Activated T-cell treated with anti-CD3 and anti-CD28 coated beads, Interleukin-2, amount 50 U/mL, for 4 hours (primary cell): Measurements from ENCODE around the gene KLHL29. TPM values are rescaled to one million over a fixed set of nuclear protein-coding genes. Genes with fewer than 3 reads are reported as not detected.

Experiments
- ATAC-seq, 2 donors: fragments of 200-7000 bp; cut with Tn5 transposase; one replicate each; pipeline ENCODE4 v1.10.0; 2021
- DNase-seq: peaks from one replicate; pipeline ENCODE4 v3.0.0-alpha.2; 2020
- H3K27me3 Mint-ChIP-seq: one replicate; pipeline ENCODE4 v1.8.0; 2021; ENCODE audit warnings: low read depth, mixed read lengths
- H3K36me3 Mint-ChIP-seq: one replicate; pipeline ENCODE4 v1.8.0; 2022; ENCODE audit warnings: mixed read lengths; ENCODE audit not compliant: insufficient read depth
- H3K4me1 Mint-ChIP-seq: one replicate; pipeline ENCODE4 v1.8.0; 2021; ENCODE audit warnings: low read depth, mixed read lengths
- H3K4me3 Mint-ChIP-seq: one replicate; pipeline ENCODE4 v1.8.0; 2021; ENCODE audit warnings: mild to moderate bottlenecking, moderate library complexity, mixed read lengths
- H3K9me3 Mint-ChIP-seq: one replicate; pipeline ENCODE4 v1.8.0; 2021; ENCODE audit warnings: mixed read lengths
- total RNA-seq, 3 donors: library from RNA; stranded (reverse); gene quantifications; one replicate each; pipeline ENCODE4 v1.2.1, GENCODE V29; 2021

The KLHL29 gene
- total RNA-seq, 3 donors from 2014 or later, result 0.82 to 1.5 (median 1.1) TPM

- Mint-ChIP-seq H3K36me3 (no peaks in the 10 kb centered on the region), H3K4me1 (peaks cover 20% of the 10 kb centered on the region), H3K4me3 (no peak overlapping the region), H3K9me3 (no peaks in the 10 kb centered on the region), H3K27me3 (peaks cover 6% of the 10 kb centered on the region)
- DNase-seq (no peak), ATAC-seq (no peak)
Observed at GRCh38 chr2:23496456-23496855, 111.5 kb downstream of the KLHL29 start.

- peaks cover 20% of the 10 kb centered on the region for H3K4me1 Mint-ChIP-seq
- no peak for DNase-seq
- no peak overlapping the region for H3K4me3 Mint-ChIP-seq
- peak; percentile 50 to 76 for ATAC-seq
- no peaks in the 10 kb centered on the region for H3K36me3 Mint-ChIP-seq
- H3K9me3 Mint-ChIP-seq, result no peaks in the 10 kb centered on the region
- peaks cover under 1% of the 10 kb centered on the region for H3K27me3 Mint-ChIP-seq
Observed at GRCh38 chr2:23497063-23497462, 112.1 kb downstream of the KLHL29 start.

GRCh38 chr2:23497536-23497935 lies 112.6 kb downstream of the KLHL29 start:
- Mint-ChIP-seq H3K4me3 (no peak overlapping the region), H3K27me3 (no peaks in the 10 kb centered on the region), H3K4me1 (peaks cover 20% of the 10 kb centered on the region), H3K36me3 (no peaks in the 10 kb centered on the region), H3K9me3 (no peaks in the 10 kb centered on the region)
- no peak for ATAC-seq
- no peak for DNase-seq

GRCh38 chr2:23498943-23499342 lies 114.0 kb downstream of the KLHL29 start:
- Mint-ChIP-seq H3K27me3 (no peaks in the 10 kb centered on the region), H3K36me3 (no peaks in the 10 kb centered on the region), H3K4me3 (no peak overlapping the region), H3K4me1 (peaks cover 20% of the 10 kb centered on the region), H3K9me3 (no peaks in the 10 kb centered on the region)
- no peak for ATAC-seq
- DNase-seq, result no peak

- ATAC-seq (no peak), DNase-seq (no peak)
- H3K27me3 Mint-ChIP-seq, result no peaks in the 10 kb centered on the region
- no peaks in the 10 kb centered on the region for H3K9me3 Mint-ChIP-seq
- H3K4me3 Mint-ChIP-seq, result no peak overlapping the region
- peaks cover 20% of the 10 kb centered on the region for H3K4me1 Mint-ChIP-seq
- no peaks in the 10 kb centered on the region for H3K36me3 Mint-ChIP-seq
Observed at GRCh38 chr2:23499439-23499838, 114.5 kb downstream of the KLHL29 start.

GRCh38 chr2:23500836-23501235 lies 115.9 kb downstream of the KLHL29 start:
- no peaks in the 10 kb centered on the region for H3K9me3 Mint-ChIP-seq
- ATAC-seq (no peak), DNase-seq (no peak)
- no peaks in the 10 kb centered on the region for H3K36me3 Mint-ChIP-seq
- H3K4me1 Mint-ChIP-seq, result peaks cover 18% of the 10 kb centered on the region
- no peak overlapping the region for H3K4me3 Mint-ChIP-seq
- no peaks in the 10 kb centered on the region for H3K27me3 Mint-ChIP-seq

- Mint-ChIP-seq H3K36me3 (no peaks in the 10 kb centered on the region), H3K27me3 (no peaks in the 10 kb centered on the region), H3K4me1 (peaks cover 5% of the 10 kb centered on the region), H3K4me3 (no peak overlapping the region), H3K9me3 (no peaks in the 10 kb centered on the region)
- no peak for DNase-seq
- ATAC-seq, result no peak
Observed at GRCh38 chr2:23502096-23502495, 117.1 kb downstream of the KLHL29 start.

- Mint-ChIP-seq H3K4me1 (peaks cover 2% of the 10 kb centered on the region), H3K36me3 (no peaks in the 10 kb centered on the region), H3K4me3 (no peak overlapping the region), H3K27me3 (no peaks in the 10 kb centered on the region), H3K9me3 (no peaks in the 10 kb centered on the region)
- DNase-seq, result no peak
- no peak for ATAC-seq
Observed at GRCh38 chr2:23503097-23503496, 118.1 kb downstream of the KLHL29 start.

- no peak for ATAC-seq
- H3K9me3 Mint-ChIP-seq, result no peaks in the 10 kb centered on the region
- H3K36me3 Mint-ChIP-seq, result no peaks in the 10 kb centered on the region
Observed at GRCh38 chr2:23503682-23504081, 118.7 kb downstream of the KLHL29 start.

GRCh38 chr2:23504591-23504990 lies 119.6 kb downstream of the KLHL29 start:
- H3K9me3 Mint-ChIP-seq, result no peaks in the 10 kb centered on the region

More at GRCh38 chr2:23503682-23504081, 118.7 kb downstream of the KLHL29 start:
- no peak for DNase-seq
- no peaks in the 10 kb centered on the region for H3K27me3 Mint-ChIP-seq
- H3K4me1 Mint-ChIP-seq, result peaks cover 2% of the 10 kb centered on the region
- no peak overlapping the region for H3K4me3 Mint-ChIP-seq

GRCh38 chr2:23505218-23505983 lies 120.4 kb downstream of the KLHL29 start:
- H3K27me3 Mint-ChIP-seq, result no peaks in the 10 kb centered on the region
- H3K36me3 Mint-ChIP-seq, result no peaks in the 10 kb centered on the region
- no peak for ATAC-seq
- no peaks in the 10 kb centered on the region for H3K4me1 Mint-ChIP-seq
- DNase-seq, result no peak
- no peak overlapping the region for H3K4me3 Mint-ChIP-seq
- H3K9me3 Mint-ChIP-seq, result no peaks in the 10 kb centered on the region

More at GRCh38 chr2:23504591-23504990, 119.6 kb downstream of the KLHL29 start:
- Mint-ChIP-seq H3K4me1 (peaks cover 2% of the 10 kb centered on the region), H3K27me3 (no peaks in the 10 kb centered on the region), H3K4me3 (no peak overlapping the region), H3K36me3 (no peaks in the 10 kb centered on the region)
- ATAC-seq (no peak), DNase-seq (no peak)

- Mint-ChIP-seq H3K4me3 (no peak overlapping the region), H3K9me3 (no peaks in the 10 kb centered on the region), H3K4me1 (no peaks in the 10 kb centered on the region), H3K27me3 (no peaks in the 10 kb centered on the region), H3K36me3 (no peaks in the 10 kb centered on the region)
- DNase-seq (no peak), ATAC-seq (no peak)
Observed at GRCh38 chr2:23505984-23506380, 121.0 kb downstream of the KLHL29 start.

- no peak for ATAC-seq
- no peaks in the 10 kb centered on the region for H3K36me3 Mint-ChIP-seq
- DNase-seq, result no peak
- no peak overlapping the region for H3K4me3 Mint-ChIP-seq
- H3K27me3 Mint-ChIP-seq, result no peaks in the 10 kb centered on the region
- no peaks in the 10 kb centered on the region for H3K4me1 Mint-ChIP-seq
- H3K9me3 Mint-ChIP-seq, result no peaks in the 10 kb centered on the region
Observed at GRCh38 chr2:23506531-23507266, 121.7 kb downstream of the KLHL29 start.

- Mint-ChIP-seq H3K27me3 (no peaks in the 10 kb centered on the region), H3K9me3 (no peaks in the 10 kb centered on the region), H3K4me1 (no peaks in the 10 kb centered on the region), H3K36me3 (no peaks in the 10 kb centered on the region), H3K4me3 (no peak overlapping the region)
- no peak for ATAC-seq
- no peak for DNase-seq
Observed at GRCh38 chr2:23507267-23508065, 122.5 kb downstream of the KLHL29 start.
